Uterus (tissue), 2 donors: ENCODE measurements around the gene PURA.

Experiments
- CTCF ChIP-seq, 4 experiments: fragments of 200-600 bp in 2 of 4; fragments of 450-650 bp in 2 of 4; sonication (generic) in 2 of 4; IDR thresholded peaks; one replicate each; pipeline ENCODE4 v1.5.1; 2016 to 2019; ENCODE audit warnings: antibody characterized with exemption in 4 of 4, mild to moderate bottlenecking in 2 of 4, moderate library complexity in 1 of 4
- POLR2A ChIP-seq, 2 donors: fragments of 450-650 bp; IDR thresholded peaks; one replicate each; pipeline ENCODE4 v1.6.1; 2016; ENCODE audit warnings: antibody characterized with exemption in 2 of 2, mild to moderate bottlenecking in 1 of 2, moderate library complexity in 1 of 2

- no peak for TF ChIP-seq CTCF (IDR thresholded peaks at IDR 0.05)
- no peak for TF ChIP-seq POLR2A (IDR thresholded peaks at IDR 0.05)
Observed at GRCh38 chr5:140118302-140118936, 4.5 kb downstream of the PURA start.
